ENCODE results near the gene CBFA2T3.

CBFA2T3 gene

GRCh38 chr16:88943131-88943664, 33.8 kb downstream of the CBFA2T3 start:
- Histone ChIP-seq H3K27ac (no peak overlapping the region), H3K4me3 (no peak overlapping the region)
- no peak for TF ChIP-seq CTCF (IDR thresholded peaks at IDR 0.05)
- no peak for DNase-seq (ENCODE audit: low spot score)

- no peak overlapping the region for H3K27ac ChIP-seq
- TF ChIP-seq CTCF (IDR thresholded peaks at IDR 0.05) = peak; percentile 62
- peak overlapping the region; percentile 73 for H3K4me3 ChIP-seq
- DNase-seq (ENCODE audit: low spot score) = no peak
Measured at GRCh38 chr16:88941913-88942909, 34.8 kb downstream of the CBFA2T3 start.

- DNase-seq (ENCODE audit: low spot score) = no peak
- Histone ChIP-seq H3K4me3 (peak overlapping the region; percentile 73), H3K27ac (peak overlapping the region in 1 of 2 donors; percentile 60)
- TF ChIP-seq CTCF (IDR thresholded peaks at IDR 0.05) = no peak
Measured at GRCh38 chr16:88940862-88941817, 35.9 kb downstream of the CBFA2T3 start.

- no peak for TF ChIP-seq CTCF (IDR thresholded peaks at IDR 0.05)
- peak overlapping the region; percentile 73 for H3K4me3 ChIP-seq
- no peak for DNase-seq (ENCODE audit: low spot score)
- peak overlapping the region in 1 of 2 donors; percentile 60 for H3K27ac ChIP-seq
Measured at GRCh38 chr16:88939972-88940861, 36.8 kb downstream of the CBFA2T3 start.

- H3K4me3 ChIP-seq = peak overlapping the region; percentile 73
Measured at GRCh38 chr16:88939245-88939971, 37.6 kb downstream of the CBFA2T3 start.

More at GRCh38 chr16:88939245-88939971, 37.6 kb downstream of the CBFA2T3 start:
- no peak for TF ChIP-seq CTCF (IDR thresholded peaks at IDR 0.05)
- H3K27ac ChIP-seq = peak overlapping the region in 1 of 2 donors; percentile 42
- no peak for DNase-seq (ENCODE audit: low spot score)
